DND-41 (cell line): ENCODE data around the gene CLIC6.

Experiments
- ATAC-seq: fragments of 200-7000 bp; cut with Tn5 transposase; 3 replicates; pipeline ENCODE4 v1.9.1; 2021; ENCODE audit warnings: low read depth; ENCODE audit not compliant: insufficient read depth
- DNase-seq: peaks from one replicate; pipeline ENCODE4 v3.0.0-alpha.2; 2020
- H2AFZ ChIP-seq: 2 replicates; pipeline ENCODE4 v1.6.0; 2012; ENCODE audit warnings: low read depth, low read length
- H3K27ac ChIP-seq: 2 replicates; pipeline ENCODE4 v1.5.1; 2012; ENCODE audit warnings: low read length, inconsistent platforms
- H3K27me3 ChIP-seq: fragments of 200-600 bp; sonication (generic); 2 replicates; pipeline ENCODE4 v1.6.0; 2012; ENCODE audit warnings: low read length, mild to moderate bottlenecking, inconsistent platforms; ENCODE audit not compliant: insufficient read depth, poor library complexity
- H3K36me3 ChIP-seq: 2 replicates; pipeline ENCODE4 v1.5.1; 2012; ENCODE audit warnings: low read length, inconsistent platforms; ENCODE audit not compliant: insufficient read depth
- H3K4me1 ChIP-seq: 2 replicates; pipeline ENCODE4 v1.5.1; 2012; ENCODE audit warnings: mild to moderate bottlenecking, low read length; ENCODE audit not compliant: insufficient read depth
- H3K4me2 ChIP-seq: 2 replicates; pipeline ENCODE4 v1.6.0; 2012; ENCODE audit warnings: mild to moderate bottlenecking, moderate library complexity, low read length, inconsistent platforms; ENCODE audit not compliant: insufficient read depth
- H3K4me3 ChIP-seq, 2 experiments: fragments of 200-600 bp in 1 of 2; shearing (Covaris generic) in 1 of 2; 2 replicates each; pipeline ENCODE4 v1.5.1; 2012 to 2016; ENCODE audit warnings: inconsistent platforms in 2 of 2, low read length in 2 of 2, mild to moderate bottlenecking in 2 of 2, low read depth in 1 of 2, moderate library complexity in 1 of 2
- H3K79me2 ChIP-seq: 2 replicates; pipeline ENCODE4 v1.6.0; 2012; ENCODE audit warnings: low read length, inconsistent platforms; ENCODE audit not compliant: insufficient read depth
- H3K9ac ChIP-seq: 2 replicates; pipeline ENCODE4 v1.6.0; 2012; ENCODE audit warnings: low read depth, mild to moderate bottlenecking, inconsistent platforms, low read length, moderate library complexity
- H3K9me3 ChIP-seq: 2 replicates; pipeline ENCODE4 v1.5.1; 2012; ENCODE audit warnings: low read length, moderate library complexity, mild to moderate bottlenecking, inconsistent platforms; ENCODE audit not compliant: insufficient read depth, severe bottlenecking
- H4K20me1 ChIP-seq: 2 replicates; pipeline ENCODE4 v1.6.0; 2012; ENCODE audit warnings: low read length; ENCODE audit not compliant: insufficient read depth
- CTCF ChIP-seq: IDR thresholded peaks from 2 replicates; pipeline ENCODE4 v1.5.1; 2012; ENCODE audit warnings: borderline replicate concordance, low read length, moderate library complexity, mild to moderate bottlenecking; ENCODE audit not compliant: poor library complexity, severe bottlenecking; ENCODE audit errors: extremely low read depth
- EZH2 ChIP-seq: IDR thresholded peaks from 3 replicates; pipeline ENCODE4 v1.6.1; 2012; ENCODE audit warnings: borderline replicate concordance, low read depth, mild to moderate bottlenecking, moderate library complexity, low read length, inconsistent platforms; ENCODE audit not compliant: severe bottlenecking

Gene CLIC6

GRCh38 chr21:34687065-34687464 is 18.3 kb downstream of the CLIC6 start:
- H3K9ac ChIP-seq, result no peak overlapping the region
- H3K27ac ChIP-seq, result no peak overlapping the region
- no peaks in the 10 kb centered on the region for H3K79me2 ChIP-seq
- no peaks in the 10 kb centered on the region for H3K4me1 ChIP-seq
- no peaks in the 10 kb centered on the region for H4K20me1 ChIP-seq
- DNase-seq, result no peak
- H3K4me2 ChIP-seq, result no peak overlapping the region
- TF ChIP-seq EZH2, result no peak
- no peak for TF ChIP-seq CTCF
- no peak overlapping the region for H3K4me3 ChIP-seq
- H3K9me3 ChIP-seq, result no peaks in the 10 kb centered on the region
- peaks cover 1% of the 10 kb centered on the region for H3K27me3 ChIP-seq
- no peak for ATAC-seq
- no peaks in the 10 kb centered on the region for H3K36me3 ChIP-seq
- H2AFZ ChIP-seq, result no peak overlapping the region

DNA sequence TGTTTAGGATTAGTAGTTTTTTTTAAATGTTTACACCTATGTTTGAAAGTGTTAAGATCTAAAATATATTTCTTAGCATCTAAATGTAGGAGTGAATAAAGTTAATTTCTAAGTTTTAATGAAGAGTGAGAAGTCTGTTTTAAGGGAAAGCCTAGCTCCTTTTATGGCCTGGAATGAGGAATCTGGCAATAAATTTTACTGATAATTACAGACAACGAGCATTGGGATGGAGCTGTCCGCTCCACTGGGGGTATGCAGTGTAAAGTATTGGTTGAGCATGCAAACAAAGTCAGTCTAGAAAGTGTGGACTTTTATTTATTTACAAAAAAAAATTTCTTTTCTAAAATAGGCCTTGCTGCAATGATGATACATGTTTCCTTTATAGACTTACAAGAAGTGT is 19.0 kb downstream of the CLIC6 start:
- Histone ChIP-seq H4K20me1 (no peaks in the 10 kb centered on the region), H3K27me3 (peaks cover 3% of the 10 kb centered on the region), H2AFZ (no peak overlapping the region), H3K79me2 (no peaks in the 10 kb centered on the region), H3K4me3 (no peak overlapping the region), H3K9ac (no peak overlapping the region), H3K4me1 (no peaks in the 10 kb centered on the region), H3K4me2 (no peak overlapping the region), H3K9me3 (no peaks in the 10 kb centered on the region), H3K36me3 (no peaks in the 10 kb centered on the region), H3K27ac (no peak overlapping the region)
- no peak for TF ChIP-seq CTCF
- TF ChIP-seq EZH2, result no peak
- DNase-seq (no peak), ATAC-seq (no peak)

GRCh38 chr21:34688145-34688544 is 19.4 kb downstream of the CLIC6 start:
- H2AFZ ChIP-seq, result no peak overlapping the region
- H3K27me3 ChIP-seq, result peaks cover 3% of the 10 kb centered on the region
- H3K9ac ChIP-seq, result no peak overlapping the region
- no peaks in the 10 kb centered on the region for H3K9me3 ChIP-seq
- H3K4me3 ChIP-seq, result no peak overlapping the region
- no peaks in the 10 kb centered on the region for H3K79me2 ChIP-seq
- H4K20me1 ChIP-seq, result no peaks in the 10 kb centered on the region
- TF ChIP-seq EZH2, result no peak
- TF ChIP-seq CTCF, result no peak
- no peaks in the 10 kb centered on the region for H3K36me3 ChIP-seq
- H3K4me1 ChIP-seq, result no peaks in the 10 kb centered on the region
- no peak overlapping the region for H3K27ac ChIP-seq
- DNase-seq (no peak), ATAC-seq (no peak)
- no peak overlapping the region for H3K4me2 ChIP-seq

GRCh38 chr21:34688715-34689114 is 19.9 kb downstream of the CLIC6 start:
- Histone ChIP-seq H3K27ac (no peak overlapping the region), H3K4me1 (no peaks in the 10 kb centered on the region), H3K4me2 (no peak overlapping the region), H4K20me1 (no peaks in the 10 kb centered on the region), H3K9ac (no peak overlapping the region), H3K9me3 (no peaks in the 10 kb centered on the region), H3K79me2 (no peaks in the 10 kb centered on the region), H3K4me3 (no peak overlapping the region), H3K27me3 (peaks cover 3% of the 10 kb centered on the region), H3K36me3 (no peaks in the 10 kb centered on the region), H2AFZ (no peak overlapping the region)
- DNase-seq (no peak), ATAC-seq (no peak)
- no peak for TF ChIP-seq EZH2
- TF ChIP-seq CTCF, result no peak
